ENCODE data around the gene CALR.

- TF ChIP-seq POLR2AphosphoS5 (IDR thresholded peaks at IDR 0.05) = no peak
- TF ChIP-seq CTCF (IDR thresholded peaks at IDR 0.05) = no peak
Measured at GRCh38 chr19:12939975-12940423, 1.6 kb downstream of the CALR start.

Data from upper lobe of left lung (tissue), 4 donors.